NCI-H2227 (cell line): ENCODE measurements around the gene OSBPL5.
"Not testable (repeated sequence)": the region's sequence is repeated elsewhere in the genome, so short reads cannot be mapped to it uniquely, and the experiment has no call there.

Experiments used
- DNase-seq: peaks from one replicate; lab custom pipeline; 2025; ENCODE audit not compliant: unreplicated experiment; lab: John Stamatoyannopoulos, UW

The OSBPL5 gene

DNA sequence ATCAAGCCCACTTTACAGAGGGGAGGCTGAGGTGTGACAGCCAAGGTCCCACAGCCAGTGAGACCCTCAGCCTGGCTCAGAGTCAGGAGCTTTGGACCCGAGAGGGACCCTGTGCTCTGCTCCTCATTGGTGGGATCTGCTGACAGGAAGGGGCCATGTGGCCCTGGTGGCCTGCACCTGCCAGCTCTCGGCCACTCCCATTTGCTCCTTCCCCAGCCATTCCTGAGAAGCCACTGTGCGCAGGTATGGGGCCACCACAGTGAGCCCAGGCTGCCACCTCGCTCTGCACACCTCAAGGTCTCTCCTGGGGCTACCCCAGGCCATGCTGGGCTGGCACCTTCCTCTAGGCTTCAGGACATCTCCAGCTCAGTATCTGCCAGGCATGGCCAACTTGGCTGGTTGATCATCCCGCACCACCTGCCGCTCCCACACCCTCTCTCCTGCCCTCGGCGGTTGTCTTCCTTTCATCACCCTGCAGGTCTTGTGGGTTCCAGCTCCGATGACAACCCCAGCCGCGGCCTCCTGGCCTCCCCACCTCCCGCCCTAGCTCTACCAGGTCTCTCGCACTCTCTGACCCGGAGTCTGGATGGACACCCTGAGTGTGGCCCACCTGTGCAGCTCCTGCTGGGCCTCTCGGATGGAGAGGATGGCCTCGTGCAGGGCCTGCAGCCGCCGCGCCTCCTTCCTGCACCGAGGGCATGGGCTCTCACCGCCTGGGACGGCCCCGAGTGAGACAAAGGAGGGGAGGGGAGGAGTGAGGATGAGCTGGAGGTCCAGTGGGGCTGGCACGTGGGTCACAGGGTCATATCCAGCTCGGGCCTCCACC is 75.7 kb downstream of the OSBPL5 start:
- no peak for DNase-seq

DNA sequence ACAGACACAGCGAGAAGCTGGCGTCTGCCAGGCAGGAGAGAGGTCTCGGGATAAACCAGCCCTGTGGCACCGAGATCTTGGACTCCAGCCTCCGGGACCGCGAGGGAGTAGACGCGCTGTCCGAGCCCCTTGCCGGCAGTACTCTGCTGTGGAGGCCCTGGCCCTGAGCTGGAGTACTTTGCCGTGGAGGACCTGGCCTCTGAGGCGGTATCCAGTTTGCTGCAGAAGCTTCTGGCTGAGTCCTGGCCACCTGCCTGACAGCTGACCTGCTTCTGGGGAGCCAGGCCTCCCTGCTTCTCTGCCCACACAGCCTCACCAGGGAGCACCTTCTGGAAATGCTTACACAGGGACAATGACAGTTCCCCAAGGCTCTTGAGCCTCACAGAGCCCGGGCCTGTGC is 76.3 kb downstream of the OSBPL5 start:
- DNase-seq, result no peak

DNA sequence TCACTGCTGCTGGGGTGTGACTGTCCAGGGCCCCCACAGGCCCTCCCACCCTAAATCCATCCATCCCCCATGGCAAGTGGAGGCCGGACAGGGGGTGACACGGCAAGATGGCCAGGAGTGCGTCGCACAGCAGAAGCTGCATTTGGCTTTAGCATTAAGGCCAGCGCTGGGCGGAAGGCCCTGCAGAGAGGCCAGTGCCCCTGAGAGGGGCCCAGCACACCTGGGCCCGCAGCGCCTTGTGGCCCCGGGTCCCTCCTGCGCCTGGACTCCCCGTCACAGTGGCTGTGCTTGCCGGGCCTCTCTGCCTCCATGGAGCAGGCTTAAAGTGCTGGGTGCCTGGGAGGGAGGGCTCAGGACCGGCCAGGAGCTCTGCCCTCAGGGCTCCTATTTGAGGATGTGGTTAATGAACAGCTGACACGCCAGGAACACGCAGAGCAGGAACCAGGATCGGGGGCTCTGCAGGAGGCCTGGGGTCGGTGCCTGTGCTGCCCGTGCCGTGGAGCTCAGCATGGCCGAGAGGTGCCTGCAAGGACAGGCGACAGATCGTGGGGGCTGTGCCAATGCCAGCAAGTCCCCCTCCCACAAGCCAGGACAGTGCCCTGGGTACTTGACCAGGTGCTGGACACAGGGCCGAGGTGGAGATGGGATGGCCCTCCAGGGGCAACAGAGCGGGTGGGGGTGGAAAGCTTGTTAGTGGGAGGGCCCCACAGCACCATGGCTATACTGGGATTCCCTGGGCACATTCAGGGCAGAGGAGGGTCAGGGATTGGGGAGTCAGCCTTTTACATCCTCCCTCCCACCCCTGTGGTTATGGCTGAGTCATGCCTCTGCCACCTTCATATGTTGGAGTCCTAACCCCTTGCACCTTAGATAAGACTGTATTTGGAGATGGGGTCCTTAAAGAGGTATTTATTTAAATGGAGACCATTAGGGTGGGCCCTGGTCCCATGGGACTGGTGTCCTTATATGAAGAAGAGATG is 77.0 kb downstream of the OSBPL5 start:
- no peak for DNase-seq

DNA sequence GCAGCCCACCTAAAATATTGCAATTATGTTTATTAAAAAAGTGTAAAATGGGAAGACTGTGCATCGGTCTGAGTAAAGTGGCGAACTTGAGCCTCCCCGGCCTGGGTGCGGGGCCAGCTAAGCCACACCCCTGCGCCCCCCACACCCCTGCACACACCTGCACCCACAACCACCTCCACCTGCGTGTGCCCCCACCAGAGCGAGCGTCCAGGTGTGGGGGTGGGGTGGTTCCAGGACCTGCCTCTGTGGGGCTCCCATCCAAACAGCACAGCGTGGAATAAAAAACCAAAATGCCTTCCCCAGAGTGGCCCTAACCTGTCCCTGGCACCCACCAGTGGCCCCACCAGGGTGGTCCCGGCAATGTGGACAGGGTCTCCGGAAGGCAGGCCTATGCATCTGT is 77.7 kb downstream of the OSBPL5 start:
- no peak for DNase-seq

DNA sequence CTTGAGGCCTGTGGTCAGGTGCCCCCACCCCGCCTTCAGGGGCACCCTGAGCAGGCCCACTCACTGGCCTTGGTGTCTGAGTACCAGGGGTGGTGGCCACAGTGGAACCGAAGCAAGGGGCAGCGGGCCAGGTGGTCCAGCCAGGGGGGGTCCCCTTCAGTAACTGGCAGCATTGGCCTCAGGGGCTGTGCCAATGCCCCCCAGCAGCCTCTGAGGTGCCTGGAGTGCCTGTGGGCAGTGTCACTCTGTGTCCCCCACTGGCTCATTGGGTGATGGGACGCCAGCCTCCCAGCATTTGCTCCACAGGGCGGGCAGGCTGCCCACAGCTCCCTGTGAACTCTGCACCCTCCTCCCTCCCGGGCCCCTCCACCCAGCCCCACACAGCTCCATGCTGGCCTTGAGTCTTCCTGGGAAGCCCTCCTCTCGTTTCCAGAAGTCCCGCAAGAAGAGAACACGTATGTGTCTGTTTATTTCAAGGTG is 78.4 kb downstream of the OSBPL5 start:
- no peak for DNase-seq

DNA sequence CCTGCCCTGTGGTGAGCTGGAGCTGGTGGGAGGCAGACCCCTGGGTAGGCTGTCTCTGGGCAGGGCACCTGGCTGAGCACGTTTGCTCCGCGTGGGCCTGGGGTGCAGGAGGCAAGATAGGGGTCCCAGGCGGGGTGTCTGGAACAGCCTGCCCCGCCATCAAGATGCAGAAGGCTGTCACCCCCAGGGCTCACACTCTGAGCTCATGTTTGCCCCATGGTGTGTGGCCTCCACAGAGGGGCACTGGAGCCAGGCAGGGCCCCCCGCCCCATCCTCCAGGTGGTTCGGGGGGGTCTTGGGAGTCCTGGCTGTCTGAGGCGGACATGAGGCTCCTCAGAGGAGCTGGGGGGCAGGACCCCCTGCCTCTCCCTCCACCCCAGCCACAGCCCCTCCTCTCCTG is 79.0 kb downstream of the OSBPL5 start:
- DNase-seq, result no peak

DNA sequence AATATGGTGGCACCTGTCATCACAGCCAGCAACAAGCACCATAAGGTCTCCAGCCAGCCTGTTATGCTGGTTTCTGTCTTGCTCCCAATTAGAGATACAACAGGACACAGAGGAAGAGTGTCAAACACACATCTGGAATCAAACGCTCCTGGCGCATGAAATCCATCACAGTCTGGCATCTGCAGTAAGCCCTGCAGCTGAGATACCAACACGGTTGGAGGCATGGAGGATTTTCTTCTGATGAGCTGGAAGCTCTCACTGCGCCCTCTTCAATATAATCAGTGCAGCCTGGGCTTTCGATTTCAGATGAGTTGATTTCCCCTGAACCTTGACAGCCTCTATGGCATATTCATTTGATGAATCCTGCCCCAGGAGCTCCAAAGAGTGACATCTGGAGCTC is 80.1 kb downstream of the OSBPL5 start:
- no peak for DNase-seq

DNA sequence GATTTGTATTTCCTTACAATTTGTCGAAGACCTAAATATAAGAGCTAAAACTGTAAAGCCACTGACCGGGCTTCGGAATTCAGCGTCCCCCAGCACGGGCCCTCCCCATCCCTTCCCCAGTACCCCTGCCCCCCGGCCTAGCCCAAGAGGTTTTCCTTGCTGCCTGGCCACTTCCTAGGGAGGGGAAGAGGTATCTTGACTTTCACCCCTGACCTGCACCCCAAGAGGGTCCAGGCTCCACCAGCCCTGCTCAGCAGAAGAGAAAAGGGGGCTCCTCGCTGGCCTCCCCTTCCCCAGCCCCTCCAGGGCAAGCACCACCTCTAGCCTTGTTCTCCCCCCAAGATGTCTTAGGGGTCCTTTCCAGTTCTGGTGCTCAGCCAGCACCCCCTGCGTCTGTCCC is 81.8 kb downstream of the OSBPL5 start:
- DNase-seq, result no peak

DNA sequence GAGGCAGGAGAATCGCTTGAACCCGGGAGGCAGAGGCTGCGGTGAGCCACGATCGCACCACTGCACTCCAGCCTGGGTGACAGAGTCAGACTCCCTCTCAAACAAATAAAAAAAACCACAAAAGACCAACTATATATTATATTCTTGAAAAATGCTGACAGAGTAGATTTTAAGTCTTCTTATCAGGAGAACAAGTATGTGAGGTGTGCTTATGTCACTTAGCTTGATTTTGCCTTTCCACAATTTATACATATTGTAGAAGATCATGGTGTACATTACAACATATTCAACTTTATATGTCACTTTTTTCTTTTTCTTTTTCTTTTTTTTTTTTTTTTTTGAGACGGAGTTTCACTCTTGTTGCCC is 83.7 kb downstream of the OSBPL5 start:
- no peak for DNase-seq

DNA sequence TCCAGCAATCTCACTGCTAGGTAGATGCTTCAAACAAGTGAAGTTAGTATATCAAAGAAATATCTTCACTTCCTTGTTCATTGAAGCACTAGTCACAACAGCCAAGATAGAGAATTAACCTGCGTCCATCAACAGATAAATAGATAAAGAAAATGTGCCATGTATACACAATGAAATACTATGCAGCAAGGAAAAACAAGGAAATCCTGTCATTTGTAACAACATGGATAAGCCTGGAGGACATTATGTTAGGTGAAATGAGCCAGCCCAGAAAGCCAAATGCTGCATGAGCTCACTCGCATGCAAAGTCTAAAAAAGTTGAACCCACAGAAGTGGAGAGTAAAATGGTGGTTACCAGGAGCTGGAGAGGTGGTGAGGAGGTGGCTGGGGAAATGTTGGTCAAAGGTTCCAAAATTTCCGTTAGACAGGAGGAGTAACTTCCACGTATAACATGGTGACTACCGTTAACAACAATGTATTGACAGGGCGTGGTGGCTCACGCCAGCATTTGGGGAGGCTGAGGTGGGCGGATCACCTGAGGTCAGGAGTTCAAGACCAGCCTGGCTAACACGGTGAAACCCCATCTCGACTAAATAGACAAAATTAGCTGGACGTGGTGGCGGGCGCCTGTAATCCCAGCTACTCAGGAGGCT is 84.3 kb downstream of the OSBPL5 start:
- no peak for DNase-seq

DNA sequence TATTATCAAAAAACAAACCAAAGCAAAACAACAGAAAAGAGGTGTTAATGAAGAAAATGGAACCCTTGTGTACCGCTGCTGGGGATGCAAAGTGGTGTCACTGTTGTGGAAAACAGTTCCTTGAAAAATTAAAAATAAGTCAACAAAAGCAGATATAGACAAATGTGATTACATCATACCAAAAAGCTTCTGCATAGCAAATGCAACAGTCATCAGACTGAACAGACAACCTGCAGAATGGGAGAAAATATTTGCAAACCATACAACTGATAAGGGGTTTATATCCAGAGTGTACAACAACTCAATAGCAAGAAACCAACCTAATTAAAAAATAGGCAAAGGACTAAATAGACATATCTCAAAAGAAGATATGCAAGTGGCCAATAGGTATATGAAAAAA is 85.0 kb downstream of the OSBPL5 start:
- no peak for DNase-seq

DNA sequence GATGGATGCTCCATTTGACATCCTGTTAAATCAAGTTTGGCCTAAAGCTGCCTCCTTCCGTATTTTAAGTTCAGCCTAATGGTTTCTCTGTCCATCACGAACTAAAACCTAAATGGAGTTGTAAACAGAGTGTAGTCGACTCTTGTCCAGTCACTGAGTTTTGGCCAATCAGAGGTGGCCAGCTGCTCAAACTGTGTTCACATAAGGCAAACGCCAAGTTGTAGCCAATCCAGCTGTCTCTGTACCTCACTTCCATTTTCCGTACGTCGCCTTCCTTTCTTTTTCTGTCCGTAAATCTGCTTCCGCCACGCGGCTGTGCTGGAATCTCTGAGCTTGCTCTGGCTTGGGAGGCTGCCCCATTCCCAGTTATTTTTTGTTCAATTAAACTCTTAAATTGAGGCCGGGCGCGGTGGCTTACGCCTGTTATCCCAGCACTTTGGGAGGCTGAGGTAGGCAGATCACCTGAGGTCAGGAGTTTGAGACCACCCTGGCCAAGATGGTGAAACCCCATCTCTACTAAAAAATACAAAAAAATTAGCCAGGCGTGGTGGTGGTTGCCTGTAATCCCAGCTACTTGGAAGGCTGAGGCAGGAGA is 87.2 kb downstream of the OSBPL5 start:
- no peak for DNase-seq

DNA sequence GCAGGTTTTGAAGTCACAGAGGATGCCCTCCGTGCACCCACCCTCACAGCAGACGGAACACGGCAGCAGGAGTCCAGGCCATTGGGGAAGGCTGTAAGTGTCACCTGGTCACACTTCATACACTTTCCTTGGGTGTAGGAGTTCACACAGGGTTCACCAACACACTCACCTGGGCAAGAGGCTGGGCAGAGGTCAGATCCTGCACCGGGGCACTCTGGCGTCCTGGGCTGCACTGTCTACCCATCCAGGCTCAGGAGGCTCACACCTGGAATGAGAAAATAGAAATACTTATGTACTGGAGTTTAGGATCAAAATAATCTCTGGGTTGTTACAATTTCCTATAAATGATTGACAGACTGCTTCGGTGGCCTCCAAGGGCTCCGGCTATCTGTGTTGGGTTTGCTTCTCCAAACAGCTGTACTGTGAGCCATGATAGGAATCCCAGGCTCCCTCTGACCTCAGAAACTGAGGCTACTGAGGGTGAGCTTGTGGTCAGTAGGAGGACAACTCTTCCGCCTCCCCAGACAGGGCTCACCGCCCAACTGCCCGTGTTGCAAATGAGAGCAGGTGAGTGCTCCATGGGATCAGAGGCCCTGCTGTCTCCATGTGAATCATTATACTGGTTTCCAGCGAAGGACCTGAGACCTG is 87.8 kb downstream of the OSBPL5 start:
- no peak for DNase-seq

DNA sequence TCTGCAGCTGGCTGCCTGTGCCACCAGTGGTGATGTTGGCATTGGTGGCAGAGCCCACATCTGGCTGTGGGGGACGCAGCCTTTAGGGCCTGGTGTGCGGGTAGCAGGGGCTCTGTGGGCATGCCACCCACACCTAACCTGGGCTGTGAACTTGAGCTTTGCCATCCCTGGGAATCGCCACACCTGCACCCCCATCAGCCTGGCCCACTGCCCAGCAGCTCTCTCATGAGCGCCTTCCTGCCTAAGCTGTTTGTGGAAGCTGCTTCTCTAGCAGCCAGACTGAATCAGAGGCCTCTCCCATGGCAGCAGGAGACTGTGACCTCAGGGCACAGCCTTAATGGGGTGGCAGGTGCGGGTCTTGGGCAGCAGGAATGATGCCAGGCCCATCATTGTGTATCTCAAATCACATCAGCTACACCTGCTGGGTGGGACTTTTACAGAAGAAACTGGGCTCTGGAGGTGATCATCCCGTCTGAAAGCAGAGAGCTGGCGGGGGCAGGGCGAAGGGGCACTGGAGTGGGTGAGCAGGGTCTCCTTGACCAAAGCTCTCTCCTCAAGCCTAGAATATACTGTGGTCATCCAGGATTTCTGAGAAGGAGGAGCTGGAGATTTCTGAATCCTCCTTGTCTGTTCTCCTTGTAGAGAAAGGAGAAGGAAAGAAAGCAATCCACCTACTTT is 90.1 kb downstream of the OSBPL5 start:
- no peak for DNase-seq

DNA sequence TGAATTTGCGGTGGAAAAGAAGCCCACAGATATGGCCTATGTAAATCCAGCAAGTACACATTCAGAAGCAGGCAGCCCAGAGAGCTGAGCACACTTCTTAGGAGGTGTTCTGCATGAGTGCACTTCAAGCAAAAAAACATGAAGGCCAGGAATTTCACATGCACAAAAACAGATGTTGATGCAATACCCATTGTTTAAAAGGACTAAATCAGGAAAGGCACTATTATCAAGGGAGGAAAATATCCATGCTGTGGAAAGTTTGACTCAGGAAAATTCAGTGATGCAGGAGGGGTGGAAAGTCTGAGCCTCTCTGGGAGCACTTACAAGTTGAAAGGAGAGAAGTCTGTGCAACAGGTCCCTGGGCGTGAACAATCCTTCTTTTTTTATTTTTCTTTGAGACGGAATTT is 92.1 kb downstream of the OSBPL5 start:
- DNase-seq, result no peak

DNA sequence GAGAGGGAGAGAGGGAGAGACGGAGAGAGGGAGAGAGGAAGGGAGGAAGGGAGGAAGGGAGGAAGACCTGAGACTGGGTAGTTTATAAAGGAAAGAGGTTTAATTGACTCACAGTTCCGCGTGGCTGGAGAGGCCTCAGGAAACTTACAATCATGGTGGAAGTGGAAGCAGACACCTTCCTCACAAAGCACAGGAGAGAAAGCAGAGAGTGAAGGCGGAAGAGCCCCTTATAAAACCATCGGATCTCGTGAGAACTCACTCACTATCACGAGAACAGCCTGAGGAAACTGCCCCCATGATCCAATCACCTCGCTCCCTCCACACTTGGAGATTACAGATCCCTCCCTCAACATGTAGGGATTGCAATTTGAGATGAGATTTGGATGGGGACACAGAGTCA is 95.7 kb downstream of the OSBPL5 start:
- DNase-seq, result no peak

DNA sequence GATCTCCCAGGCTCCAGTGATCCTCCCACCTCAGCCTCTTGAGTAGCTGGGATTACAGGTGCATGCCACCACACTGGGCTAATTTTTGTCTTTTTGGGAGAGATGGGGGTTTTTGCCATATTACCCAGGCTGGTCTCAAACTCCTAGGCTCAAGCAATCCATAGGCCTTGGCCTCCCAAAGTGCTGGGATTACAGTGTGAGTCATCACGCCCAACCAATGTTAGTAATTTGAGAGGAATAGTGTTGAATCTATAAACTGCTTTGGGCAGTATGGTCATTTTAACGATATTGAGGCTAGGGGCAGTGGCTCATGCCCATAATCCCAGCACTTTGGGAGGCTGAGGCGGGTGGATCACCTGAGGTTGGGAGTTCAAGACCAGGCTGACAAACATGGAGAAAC is 98.8 kb downstream of the OSBPL5 start:
- not testable (repeated sequence) for DNase-seq

DNA sequence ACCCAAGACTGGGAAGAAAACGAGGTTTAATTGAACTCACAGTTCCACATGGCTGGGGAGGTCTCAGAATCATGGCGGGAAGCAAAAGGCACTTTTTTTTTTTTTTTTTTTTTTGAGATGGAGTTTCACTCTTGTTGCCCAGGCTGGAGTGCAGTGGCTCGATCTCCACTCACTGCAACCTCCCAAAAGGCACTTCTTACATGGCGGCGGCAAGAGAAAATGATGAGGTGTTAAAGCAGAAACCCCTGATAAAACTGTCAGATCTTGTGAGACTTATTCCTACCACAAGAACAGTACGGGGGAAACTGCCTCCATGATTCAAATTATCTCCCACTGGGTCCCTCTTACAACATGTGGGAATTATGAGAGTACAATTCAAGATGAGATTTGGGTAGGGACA is 100.4 kb downstream of the OSBPL5 start:
- DNase-seq, result not testable (repeated sequence)

DNA sequence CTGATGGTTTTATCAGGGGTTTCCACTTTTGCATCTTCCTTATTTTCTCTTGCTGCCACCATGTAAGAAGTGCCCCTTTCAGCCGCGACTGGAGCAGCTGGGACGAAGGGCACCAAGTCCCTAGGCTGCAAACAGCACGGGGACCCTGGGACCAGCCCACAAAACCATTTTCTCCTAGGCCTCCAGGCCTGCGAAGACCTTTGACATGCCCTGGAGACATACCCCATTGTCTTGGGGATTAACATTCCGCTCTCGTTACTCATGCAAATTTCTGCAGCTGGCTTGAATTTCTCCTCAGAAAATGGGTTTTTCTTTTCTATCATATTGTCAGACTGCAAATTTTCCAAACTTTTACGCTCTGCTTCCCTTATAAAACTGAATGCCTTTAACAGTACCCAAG is 101.2 kb downstream of the OSBPL5 start:
- DNase-seq, result not testable (repeated sequence)

DNA sequence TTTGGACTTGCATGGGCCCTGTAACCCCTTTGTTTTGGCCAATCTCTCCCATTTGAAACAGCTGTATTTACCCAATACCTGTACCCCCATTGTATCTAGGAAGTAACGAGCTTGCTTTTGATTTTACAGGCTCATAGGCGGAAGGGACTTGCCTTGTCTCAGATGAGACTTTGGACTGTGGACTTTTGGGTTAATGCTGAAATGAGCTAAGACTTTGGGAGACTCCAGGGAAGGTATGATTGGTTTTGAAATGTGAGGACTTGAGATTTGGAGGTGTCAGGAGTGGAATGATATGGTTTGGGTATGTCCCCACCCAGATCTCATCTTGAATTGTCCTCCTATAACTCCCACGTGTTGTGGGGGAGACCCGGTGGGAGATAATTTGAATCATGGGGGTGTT is 101.7 kb downstream of the OSBPL5 start:
- DNase-seq, result not testable (repeated sequence)
